ENCODE data around the gene DLG2.
"Not testable (repeated sequence)": the region's sequence is repeated elsewhere in the genome, so short reads cannot be mapped to it uniquely, and the experiment has no call there.

DLG2 gene

GRCh38 chr11:83639995-83640758 is 1987.0 kb downstream of the DLG2 start:
- no peak for DNase-seq

DNA sequence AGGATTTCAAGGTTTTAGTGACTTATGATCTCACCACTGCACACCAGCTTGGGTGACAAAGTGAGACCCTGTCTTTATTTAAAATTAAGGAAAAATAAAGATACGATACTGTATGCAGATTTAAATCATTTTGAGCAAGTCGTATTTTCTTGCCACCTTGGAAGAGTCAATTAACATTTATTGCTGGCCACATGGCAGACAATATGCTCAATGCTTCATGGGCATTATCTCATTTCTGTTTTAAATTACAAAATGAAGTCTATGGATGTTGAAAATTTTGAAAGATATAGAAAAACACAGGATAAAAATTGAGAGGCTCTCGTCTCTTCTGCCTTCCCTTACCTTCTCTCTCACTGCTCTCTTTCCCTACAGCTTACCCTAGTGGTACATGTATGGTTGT is 1992.0 kb downstream of the DLG2 start:
- DNase-seq: no peak

GRCh38 chr11:83630211-83630610 is 1996.9 kb downstream of the DLG2 start:
- no peak for DNase-seq

DNA sequence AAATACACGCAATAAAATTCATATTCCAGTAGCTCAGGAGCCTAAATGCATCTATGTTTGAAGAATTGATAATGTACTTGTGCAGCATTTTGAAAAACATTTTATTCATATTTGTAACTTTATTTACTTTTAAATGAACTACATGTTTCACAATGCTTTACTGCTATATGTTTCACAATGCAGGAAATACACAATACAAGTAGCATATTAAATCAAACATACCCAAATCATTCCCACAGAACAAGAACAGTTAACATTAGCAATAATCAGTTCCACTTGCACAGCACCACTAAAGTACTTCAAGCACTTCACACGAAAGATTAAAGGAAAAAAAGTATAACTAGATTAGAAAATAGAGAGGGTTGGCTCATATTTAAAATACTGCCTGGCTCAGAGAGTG is 1997.4 kb downstream of the DLG2 start:
- no peak for DNase-seq

- DNase-seq: no peak
Observed at GRCh38 chr11:83628622-83629355, 1998.4 kb downstream of the DLG2 start.

- no peak for DNase-seq
Observed at GRCh38 chr11:83625336-83625735, 2001.8 kb downstream of the DLG2 start.

DNA sequence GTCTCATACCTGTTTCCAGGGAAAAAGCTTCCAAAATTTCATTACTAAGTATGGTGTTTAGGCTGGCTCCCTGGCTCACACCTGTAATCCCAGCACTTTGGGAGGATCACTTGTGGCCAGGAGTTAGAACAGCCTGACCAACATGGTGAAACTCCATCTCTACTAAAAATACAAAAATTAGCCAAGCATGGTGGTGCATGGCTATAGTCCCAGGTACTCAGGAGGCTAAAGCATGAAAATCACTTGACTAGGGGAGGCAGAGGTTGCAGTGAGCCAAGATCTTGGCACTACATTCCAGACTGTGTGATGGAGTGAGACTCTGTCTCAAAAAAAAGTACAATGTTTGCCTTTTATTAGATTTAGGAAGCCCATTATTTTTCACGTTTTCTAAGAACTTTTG is 2009.5 kb downstream of the DLG2 start:
- no peak for DNase-seq

- no peak for DNase-seq
Observed at GRCh38 chr11:83613767-83614121, 2013.4 kb downstream of the DLG2 start.

GRCh38 chr11:83612891-83613766 is 2014.0 kb downstream of the DLG2 start:
- no peak for DNase-seq

DNA sequence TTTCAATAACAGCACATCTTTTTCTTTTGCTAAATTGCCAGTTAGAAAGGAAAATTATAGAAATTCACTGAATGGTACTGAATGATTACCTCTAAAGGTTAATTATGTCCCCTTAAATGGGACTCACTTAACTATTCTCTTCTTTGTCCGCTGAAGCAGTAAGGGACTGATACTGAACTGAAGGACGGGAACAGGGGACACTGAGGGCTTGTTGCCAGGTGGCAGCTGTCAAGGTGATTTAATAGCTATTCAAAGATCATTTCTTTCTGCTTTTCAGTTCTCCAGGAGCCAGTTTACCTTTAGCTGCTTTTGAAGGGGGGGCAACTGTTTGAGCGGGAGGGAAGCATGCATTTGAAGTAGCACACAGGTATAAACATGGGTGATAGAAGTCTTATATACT is 2015.5 kb downstream of the DLG2 start:
- no peak for DNase-seq

DNA sequence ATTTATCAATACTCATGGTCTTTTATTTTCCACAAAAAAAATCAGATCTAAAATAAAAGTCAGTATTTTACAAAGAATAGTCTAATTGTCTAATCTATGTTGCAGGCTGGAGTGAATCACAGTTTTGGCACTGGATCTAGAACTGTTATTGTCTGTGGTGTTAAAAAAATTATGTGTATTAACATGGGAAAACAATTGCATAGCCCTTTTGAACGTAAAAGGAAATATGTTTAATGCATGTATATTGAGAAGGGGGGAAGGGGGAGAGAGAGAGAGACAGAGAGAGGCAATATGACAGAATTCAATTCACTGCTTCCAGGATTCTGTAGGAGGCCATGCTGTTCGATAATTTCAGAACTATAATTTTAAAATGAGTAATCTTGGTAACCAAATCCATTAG is 2016.1 kb downstream of the DLG2 start:
- no peak for DNase-seq

DNA sequence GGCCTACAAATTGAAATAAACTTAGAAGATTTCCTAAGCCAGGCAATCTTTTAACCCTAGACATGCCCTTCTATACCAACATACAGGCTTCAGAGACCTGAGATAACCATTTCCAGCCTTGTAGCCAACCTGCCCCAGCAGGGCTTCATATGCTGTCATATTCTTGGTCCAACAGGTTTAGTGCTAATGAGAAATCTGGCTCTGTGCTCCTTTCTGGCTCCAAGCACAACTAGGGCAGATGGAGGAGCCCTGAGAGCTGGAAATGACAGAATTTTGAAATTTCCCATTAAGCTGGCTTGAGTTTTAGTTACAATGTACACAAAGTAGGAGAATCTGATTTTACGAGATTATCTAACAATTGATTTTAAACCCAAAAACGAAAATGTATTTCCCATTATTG is 2018.0 kb downstream of the DLG2 start:
- no peak for DNase-seq

DNA sequence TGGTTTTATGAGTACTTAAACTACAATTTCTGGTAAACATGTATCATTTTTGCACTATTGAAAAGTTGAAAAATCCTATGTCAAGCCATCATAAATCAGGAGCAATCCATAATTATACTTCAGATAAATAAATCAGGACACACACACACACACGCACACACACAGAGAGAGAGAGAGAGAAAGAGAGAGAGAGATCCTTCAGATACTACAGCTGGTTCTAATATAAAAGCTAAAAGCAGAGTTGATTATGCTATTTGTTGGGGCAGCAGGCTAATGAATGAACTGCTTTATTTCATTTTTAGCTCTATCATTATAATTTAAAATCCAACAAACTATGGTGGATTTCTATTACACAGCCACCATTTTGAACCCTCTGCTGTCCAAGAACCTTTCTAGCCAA is 2018.6 kb downstream of the DLG2 start:
- no peak for DNase-seq

GRCh38 chr11:83601914-83602527 is 2025.1 kb downstream of the DLG2 start:
- DNase-seq: no peak

- no peak for DNase-seq
Observed at GRCh38 chr11:83601201-83601913, 2025.8 kb downstream of the DLG2 start.

DNA sequence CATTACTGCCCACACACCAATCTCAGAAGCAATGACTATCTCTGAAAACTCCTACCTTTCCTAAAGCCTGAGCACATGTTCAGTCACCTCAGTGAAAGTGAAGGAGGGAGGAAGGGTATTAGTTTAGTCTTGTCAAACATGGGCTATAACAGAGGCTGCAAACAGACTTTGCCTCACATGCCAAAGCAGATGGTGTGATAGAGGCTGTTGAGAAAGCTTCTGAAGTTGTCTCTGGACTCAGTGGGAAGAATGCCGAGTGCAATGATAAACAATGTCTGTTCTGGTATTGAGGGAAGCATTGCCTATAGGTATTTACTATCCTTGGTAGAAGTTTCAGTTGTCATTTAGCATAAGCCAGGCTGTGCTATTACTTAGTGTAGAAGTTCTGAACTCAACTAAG is 2026.5 kb downstream of the DLG2 start:
- DNase-seq: no peak

DNA sequence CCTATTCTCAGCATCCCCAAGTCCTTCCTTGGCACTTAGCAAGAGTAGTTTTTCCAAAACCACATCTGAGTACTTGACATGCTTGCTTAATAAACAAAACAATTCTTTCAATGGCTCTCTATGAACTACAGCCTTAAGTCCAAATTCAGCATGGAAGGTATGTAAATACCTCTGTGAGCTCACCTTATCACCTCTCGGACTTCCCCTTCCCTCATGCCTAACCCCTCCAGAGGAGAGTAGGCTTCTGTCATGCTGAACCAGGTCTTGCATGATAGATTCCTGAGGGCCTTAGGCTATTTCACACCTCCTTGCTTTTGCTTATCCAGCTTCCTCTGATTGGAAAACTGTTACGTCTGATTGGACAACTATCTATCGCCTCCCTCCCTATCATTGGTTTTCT is 2028.1 kb downstream of the DLG2 start:
- no peak for DNase-seq

- DNase-seq: not testable (repeated sequence)
Observed at GRCh38 chr11:83587797-83588196, 2039.3 kb downstream of the DLG2 start.

GRCh38 chr11:83583757-83584366 is 2043.3 kb downstream of the DLG2 start:
- no peak for DNase-seq

- no peak for DNase-seq
Observed at GRCh38 chr11:83574519-83574918, 2052.6 kb downstream of the DLG2 start.

DNA sequence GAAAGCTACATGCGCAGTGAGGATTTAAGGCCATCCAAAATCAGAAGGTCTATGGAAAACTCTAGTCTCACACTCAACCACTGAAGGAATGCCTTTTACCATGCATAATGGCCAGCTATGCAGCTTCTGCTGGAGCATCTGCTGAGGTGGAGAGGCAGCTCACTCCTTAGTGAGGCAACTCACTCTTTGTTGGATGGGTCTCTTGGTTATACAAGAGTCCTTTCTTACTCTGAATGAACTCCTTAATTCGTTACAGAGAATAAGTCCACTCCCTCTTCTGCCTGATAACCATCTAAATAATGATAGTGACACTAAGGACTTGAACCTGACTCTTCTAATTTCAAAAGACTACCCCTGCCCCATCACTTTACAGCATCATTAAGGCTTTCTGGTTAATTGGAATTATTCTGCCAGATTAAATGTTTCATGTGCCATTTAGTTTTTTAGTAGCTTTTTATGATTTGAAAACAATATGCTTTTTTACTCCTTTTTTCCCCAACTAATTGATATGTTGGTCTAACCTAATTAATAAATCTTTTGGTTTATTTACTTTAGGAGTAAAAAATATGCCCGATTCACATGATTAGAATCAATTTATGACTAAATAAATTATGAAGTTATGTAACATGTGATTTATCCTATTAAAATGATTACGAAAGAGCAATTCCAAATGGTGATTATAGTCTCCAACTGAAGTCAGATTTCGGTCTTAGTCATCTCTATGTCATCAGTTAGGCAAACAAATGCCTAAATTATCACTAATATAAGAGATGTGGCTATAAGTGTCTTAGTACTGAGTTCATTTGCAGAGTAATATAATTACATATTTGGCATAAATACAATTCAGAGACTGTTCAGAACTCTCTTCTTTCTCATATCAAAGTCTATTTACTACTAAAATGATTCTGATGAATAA is 2054.3 kb downstream of the DLG2 start:
- no peak for DNase-seq
